ENCODE data around the gene FAM83F.
"Not testable (repeated sequence)": the region's sequence is repeated elsewhere in the genome, so short reads cannot be mapped to it uniquely, and the experiment has no call there.

The FAM83F gene

GRCh38 chr22:39994566-39995392 lies at the start of gene FAM83F:
TSS of gene FAM83F (plus strand) at chr22:39994954. CDS start at chr22:39995043, 89 bp downstream.
- no peak for DNase-seq (ENCODE audit: low read depth in 2 of 2)
- H3K4me3 ChIP-seq (replicated peaks in 1 of 2; ENCODE audit: low read depth in 2 of 2, low read length in 2 of 2) = no peak within 1 kb of the TSS
- no peak for TF ChIP-seq CTCF (IDR thresholded peaks at IDR 0.05; ENCODE audit: low read depth, low read length)

GRCh38 chr22:39946126-39946502 lies 48.6 kb upstream of the FAM83F start:
- DNase-seq (ENCODE audit: low read depth in 2 of 2) = no peak
- no peak overlapping the region for H3K4me3 ChIP-seq (replicated peaks in 1 of 2; ENCODE audit: low read depth in 2 of 2, low read length in 2 of 2)
- TF ChIP-seq CTCF (IDR thresholded peaks at IDR 0.05; ENCODE audit: low read depth, low read length) = no peak

DNA sequence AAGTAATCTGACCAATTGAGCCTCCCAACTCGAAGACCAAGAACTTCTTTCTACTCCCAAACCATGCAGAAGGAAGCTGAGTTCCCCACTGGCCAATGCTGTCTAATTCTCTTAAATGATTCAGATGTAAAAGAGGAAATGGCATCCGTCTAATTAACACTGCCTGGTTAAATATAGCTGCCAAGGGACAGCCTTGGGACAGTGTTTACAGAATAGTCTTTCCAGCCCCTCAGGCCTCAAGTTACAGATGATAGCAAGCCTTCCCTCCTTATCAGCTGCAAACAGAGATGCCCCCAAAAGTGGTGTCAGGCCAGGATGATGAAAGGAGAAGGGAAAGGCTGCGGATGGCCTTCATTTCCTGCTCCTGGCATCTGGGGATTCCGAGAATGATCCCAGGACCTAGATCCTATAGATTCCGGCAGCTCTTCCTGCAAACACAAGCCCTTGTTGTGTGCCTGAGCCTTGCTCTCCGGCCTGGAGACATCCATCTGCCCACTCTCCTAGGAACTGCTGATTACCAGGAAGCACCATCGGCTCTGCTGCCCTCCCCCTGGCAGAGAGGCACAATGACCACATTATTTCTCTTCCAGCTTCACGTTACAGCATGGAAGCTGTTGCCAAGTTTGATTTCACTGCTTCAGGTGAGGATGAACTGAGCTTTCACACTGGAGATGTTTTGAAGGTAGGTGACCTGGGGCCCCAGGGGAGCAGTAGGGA lies 48.1 kb upstream of the FAM83F start:
- DNase-seq (ENCODE audit: low read depth in 2 of 2) = no peak
- H3K4me3 ChIP-seq (replicated peaks in 1 of 2; ENCODE audit: low read depth in 2 of 2, low read length in 2 of 2) = no peak overlapping the region
- TF ChIP-seq CTCF (IDR thresholded peaks at IDR 0.05; ENCODE audit: low read depth, low read length) = no peak

DNA sequence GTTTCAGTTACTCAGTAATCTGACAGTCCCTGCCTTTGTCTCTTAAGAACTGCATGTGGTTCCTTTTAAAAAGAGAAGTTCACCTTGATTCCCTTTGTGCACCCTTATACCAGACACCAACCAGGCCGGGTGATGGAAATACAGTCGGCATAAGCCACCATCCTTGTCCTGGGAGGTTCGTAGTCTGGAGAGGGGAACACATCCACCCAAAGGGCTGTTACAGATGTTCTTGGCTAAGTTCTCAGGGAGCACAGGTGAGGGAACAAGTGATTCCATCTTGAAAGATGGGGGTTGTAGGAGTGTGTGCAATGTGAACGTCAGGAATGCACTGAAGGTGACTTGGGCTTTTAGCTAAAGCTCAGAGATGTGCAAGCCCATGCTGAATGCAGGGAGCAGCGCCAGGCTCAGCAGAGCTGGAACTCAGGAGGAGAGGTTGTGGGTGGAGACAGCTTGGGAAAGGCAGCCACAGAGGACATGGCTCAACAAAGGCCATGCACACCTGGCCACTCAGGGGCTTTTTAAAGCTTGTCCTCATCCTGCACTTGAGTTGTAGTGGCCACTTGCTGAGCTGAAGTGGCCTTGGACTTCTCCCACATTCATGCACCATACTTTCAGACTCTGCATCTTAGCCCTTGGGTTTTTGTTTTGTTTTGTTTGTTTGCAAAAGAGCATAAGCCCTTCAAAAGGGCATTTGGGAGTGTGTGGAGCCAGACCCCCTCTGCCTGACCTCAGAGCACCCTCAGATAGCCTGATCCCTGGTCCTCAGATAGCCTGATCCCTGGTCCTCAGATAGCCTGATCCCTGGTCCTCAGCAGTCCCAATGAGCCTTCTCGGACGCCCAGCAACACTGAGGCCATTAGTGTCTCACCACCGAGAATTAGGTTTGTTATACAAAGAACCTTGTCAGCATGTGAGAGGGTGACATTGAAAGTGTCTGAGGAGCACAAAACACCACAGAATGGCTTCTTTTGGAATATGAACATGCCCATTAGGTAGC lies 47.2 kb upstream of the FAM83F start:
- DNase-seq (ENCODE audit: low read depth in 2 of 2) = no peak
- H3K4me3 ChIP-seq (replicated peaks in 1 of 2; ENCODE audit: low read depth in 2 of 2, low read length in 2 of 2) = no peak overlapping the region
- TF ChIP-seq CTCF (IDR thresholded peaks at IDR 0.05; ENCODE audit: low read depth, low read length) = no peak

- TF ChIP-seq CTCF (IDR thresholded peaks at IDR 0.05; ENCODE audit: low read depth, low read length) = no peak
- no peak overlapping the region for H3K4me3 ChIP-seq (replicated peaks in 1 of 2; ENCODE audit: low read depth in 2 of 2, low read length in 2 of 2)
- no peak for DNase-seq (ENCODE audit: low read depth in 2 of 2)
These were observed 44.6 kb upstream of the FAM83F start for GRCh38 chr22:39949964-39950737.

- not testable (repeated sequence) for H3K4me3 ChIP-seq (replicated peaks in 1 of 2; ENCODE audit: low read depth in 2 of 2, low read length in 2 of 2)
These were observed 43.0 kb upstream of the FAM83F start for GRCh38 chr22:39951603-39952293.

More at GRCh38 chr22:39951603-39952293, 43.0 kb upstream of the FAM83F start:
- DNase-seq (ENCODE audit: low read depth in 2 of 2) = not testable (repeated sequence)

All from cardiac fibroblast (primary cell).